Activated CD8-positive, alpha-beta memory T cell treated with anti-CD3 and anti-CD28 coated beads for 1 hour (primary cell): Measurements from ENCODE around the gene SH3TC1.

Experiments
- DNase-seq, 2 donors: peaks; one replicate each; pipeline ENCODE4 v3.0.0-alpha.2; 2020; ENCODE audit warnings: low read depth in 1 of 2; ENCODE audit errors: extremely low read depth in 1 of 2

The SH3TC1 gene

DNA sequence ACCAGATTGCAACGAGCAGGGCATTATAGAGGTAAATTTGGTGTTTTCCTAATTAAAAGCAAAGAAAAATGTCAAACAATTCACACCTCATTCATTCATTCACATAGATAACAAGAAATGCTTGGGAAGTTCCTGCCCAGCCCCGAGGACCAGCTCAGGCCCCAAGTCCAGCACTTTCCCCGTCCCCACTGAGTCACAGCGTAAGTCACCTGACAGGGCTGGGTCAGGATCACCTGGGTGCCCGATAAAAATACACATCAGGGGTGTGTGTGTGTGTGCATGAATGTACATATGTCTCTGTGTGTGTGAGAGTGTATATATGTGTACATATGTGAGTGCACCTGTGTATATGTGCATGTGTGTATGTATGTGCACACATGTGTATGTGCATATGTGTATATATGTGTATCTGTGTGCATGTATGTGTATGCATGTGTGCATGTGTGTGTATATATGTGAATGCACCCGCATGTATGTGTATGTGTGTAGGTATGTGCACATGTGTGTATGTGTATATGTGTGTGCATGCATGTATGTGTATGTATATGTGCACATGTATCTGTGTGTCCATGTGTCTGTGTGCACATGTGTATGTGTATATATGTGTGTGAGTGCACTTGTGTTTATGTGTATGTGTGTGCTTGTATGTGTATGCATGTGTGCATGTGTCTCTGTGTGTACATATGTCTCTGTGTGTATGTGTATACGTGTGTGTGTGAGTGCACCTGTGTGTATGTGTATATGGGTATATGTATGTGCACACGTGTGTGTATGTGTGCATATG is 18.6 kb upstream of the SH3TC1 start:
- no peak for DNase-seq

- no peak for DNase-seq
Observed at GRCh38 chr4:8181119-8181518, 18.0 kb upstream of the SH3TC1 start.

DNA sequence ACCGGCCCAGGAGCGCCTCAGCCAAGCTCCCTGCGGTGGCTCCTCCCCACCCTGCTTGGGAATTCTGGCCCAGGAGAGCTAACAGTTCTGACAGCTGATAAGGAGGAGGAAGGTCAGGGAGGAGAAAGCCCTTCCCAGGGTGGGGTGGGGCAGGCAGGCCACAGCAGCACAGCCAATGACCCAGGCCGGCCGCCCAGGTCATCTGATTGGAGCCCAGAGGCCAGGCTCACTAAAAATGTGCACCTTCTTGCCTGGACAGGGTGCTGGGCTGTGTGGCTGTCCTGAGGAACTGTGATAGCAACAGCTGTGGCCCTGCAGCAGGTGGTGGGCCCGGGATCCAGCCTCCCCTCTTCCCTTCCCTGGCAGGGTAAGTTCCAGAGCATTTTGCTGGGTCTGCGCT is 17.2 kb upstream of the SH3TC1 start:
- DNase-seq: no peak

GRCh38 chr4:8182294-8182693 is 16.8 kb upstream of the SH3TC1 start:
- DNase-seq: no peak

DNA sequence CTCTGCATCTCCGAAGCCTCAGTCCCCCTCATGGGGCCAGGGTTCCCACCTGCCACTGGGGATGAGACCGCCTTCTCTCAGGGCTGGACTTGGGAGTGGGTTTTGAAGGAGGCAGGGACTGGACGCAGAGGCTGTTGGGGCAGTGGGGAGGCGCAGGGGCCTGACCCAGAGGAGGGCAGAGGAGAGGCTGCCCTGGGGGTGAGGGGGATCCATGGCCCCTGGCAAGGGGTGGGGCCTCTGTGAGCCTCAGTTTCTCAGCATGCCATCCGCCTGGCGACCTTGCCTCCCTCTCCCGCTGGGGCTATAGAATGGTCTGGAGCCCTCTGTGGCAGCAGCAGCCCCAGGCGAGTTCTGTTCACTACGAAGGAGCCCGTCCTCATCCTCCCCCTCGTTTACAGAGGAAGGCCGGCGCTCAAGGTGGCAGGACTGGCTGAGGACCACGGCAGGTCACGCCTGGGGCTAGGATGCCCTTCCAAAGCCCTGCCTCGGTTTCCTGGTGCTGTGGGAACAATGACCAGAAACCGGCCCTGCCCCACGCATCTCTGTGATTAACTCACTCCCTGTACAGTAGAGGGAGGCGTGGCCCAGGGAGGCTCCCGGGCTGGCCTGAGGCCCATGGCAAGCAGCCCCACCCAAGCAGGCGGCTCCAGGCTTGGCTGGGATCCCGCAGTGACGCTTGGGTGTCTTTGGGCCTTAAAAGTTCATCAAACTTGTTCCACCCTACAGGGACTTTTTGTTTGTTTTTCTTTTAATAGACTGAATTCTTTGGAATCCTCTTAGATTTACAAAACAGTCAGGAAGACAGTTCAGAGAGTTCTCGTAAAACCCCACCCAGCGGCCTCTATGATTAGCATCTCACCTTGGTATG is 16.0 kb upstream of the SH3TC1 start:
- no peak for DNase-seq

- DNase-seq: no peak
Observed at GRCh38 chr4:8184061-8184460, 15.0 kb upstream of the SH3TC1 start.

GRCh38 chr4:8185295-8185694 is 13.8 kb upstream of the SH3TC1 start:
- DNase-seq: no peak

GRCh38 chr4:8185930-8186329 is 13.2 kb upstream of the SH3TC1 start:
- no peak for DNase-seq

- DNase-seq: no peak
Observed at GRCh38 chr4:8188085-8188484, 11.0 kb upstream of the SH3TC1 start.

DNA sequence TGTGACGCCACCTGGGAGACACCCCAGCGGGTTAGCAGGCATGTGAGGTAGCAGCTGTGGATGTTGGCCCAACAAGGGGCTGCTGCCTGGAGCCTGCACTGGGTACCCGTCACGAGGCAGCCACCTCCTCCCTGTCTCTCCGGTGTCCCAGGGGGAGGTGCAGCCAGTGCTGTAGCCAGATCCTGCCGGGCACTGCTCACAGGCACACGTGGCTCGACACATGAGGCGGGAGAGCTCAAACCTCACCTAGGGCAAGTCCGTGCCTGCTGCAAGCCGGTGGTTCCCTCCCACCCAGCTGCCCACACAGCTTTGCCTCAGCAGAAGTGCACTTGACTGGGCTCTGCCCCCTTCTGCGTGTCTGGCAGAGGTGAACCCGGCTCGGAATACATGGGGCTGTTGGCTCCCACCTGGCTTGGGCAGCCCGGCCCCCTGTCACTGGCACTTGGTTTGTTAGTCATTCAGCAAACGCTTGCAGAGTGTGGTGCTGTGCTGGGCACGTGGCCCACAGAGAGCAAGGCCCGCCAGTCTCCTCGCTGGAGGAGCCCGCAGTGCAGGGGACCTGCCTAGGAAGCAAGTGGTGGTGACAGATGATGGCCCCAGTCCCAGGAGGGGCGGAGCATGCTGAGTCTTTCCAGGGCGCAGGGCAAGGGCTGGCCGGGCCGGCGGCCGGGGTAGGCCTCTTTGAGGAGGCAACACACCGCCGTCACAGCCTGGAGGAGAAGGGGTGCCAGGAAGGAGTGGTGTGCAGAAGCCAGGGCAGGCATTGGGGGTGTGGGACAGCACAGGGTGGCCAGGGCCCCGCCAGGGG is 10.1 kb upstream of the SH3TC1 start:
- DNase-seq: no peak

DNA sequence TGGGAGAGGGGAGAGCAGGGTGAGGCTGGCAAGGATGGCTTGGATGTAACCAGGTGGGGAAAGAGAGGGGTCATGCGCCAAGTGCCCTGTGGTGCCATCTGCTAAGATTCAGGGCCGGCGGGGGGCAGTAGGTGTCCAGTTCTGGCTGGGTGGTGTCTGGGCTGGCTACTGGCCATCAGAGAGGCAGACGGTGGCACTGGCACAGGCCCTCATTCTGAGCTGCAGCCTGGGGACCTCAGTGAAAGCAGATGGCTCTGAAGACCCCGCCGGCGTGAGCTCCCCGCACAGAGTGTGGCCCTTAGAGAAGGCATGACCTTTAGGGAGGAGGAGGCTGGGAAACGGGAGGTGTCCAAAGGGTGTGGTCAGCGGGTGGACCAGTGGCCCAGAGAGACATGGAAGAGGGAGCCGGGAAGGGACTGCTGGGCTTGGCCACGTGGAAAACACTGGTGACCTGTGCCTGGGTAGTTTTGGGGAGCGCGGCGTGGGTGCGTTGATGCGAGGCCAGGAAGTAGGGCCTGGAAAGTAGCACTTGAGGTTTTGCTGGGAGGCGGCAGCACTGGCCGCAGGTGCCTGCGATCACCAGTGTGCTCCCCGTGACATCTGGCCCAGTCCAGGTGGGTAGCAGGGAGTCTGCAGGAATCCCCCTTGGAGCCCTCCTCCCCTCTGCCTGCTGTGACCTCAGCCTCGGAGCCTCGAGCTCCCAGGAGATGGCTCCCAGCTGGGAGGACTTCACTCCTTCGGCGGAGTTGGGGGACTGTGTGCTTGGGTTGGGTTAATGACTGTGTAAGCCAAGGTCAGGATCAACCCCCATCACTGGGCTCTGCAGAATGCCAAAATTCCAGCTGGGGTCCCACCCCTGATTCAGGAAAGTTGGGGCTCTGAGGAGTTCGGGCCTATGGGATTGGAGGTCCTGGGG is 9.3 kb upstream of the SH3TC1 start:
- DNase-seq: no peak

DNA sequence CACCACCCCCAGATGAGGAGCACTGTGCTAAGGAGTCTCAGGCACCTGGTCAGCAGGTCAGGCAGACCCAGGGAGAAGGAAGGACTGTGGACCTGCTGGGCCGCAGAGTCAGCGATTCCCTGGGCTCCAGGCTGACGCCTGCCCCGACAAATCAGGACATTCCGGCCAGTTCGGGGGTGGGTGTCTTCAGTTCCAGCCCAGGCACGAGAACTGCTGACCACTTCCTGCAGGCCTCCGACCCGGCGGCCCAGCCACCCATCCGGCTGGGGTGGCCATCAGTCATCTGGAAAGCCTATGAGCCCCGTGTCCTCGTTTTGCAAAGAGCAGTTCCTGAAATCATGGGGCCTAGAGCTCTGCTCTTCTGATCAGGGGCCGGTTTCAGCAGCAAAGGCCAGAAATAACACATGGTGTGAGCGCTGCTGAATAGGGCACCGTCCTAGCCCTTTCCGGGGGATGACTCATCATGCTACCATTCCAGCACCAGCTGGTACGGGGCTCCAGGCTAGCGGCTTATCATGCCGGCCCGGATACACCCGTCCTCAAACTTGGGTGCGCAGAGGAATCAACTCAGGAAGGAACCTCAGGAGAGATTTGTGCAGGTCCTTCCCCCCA is 7.8 kb upstream of the SH3TC1 start:
- no peak for DNase-seq

- DNase-seq: no peak
Observed at GRCh38 chr4:8192748-8193738, 6.0 kb upstream of the SH3TC1 start.

DNA sequence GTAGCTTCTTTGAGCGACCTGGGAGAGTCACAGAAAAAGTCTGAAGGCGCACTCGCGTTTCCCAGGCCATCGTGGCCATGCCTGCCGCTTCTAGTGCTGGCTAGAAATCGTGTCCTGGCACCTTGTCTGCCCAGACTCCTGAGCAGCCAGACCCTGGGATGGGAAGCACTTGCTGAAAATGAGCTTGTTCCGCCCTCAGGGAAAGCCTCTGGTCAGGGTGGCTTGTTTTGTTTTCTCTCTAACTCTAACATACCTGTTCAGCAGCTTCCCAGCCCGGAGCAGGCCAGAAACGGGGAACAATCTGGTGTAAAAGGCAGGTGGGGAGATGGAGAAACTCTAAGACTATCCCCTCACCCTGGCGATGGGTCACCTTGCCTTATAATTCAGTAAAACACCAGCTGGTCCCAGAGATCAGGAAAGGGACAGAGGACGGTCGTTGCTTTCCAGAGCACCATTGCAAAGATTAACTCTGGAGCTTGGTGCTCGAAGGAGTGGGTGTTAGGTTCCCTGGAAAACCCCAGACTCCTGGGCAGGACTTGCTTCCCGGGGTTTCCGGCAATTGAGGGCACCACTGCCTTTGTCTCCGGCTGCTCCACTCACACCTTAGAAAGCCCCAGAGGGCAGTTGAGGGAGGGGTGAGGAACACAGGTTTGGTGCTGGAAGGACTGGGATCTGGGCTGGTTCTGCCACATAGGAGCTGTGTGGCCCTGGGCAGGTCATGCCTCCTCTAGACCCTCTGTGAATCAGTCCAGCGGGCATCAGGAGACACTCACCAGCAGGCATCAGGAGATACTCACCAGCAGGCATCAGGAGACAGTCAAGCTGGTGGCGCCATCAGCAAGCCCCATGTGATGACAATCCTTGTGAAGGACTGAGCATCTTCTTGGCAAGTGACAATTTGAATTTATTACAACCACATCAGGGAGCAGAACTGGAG is 4.5 kb upstream of the SH3TC1 start:
- no peak for DNase-seq

- no peak for DNase-seq
Observed at GRCh38 chr4:8195431-8195830, 3.7 kb upstream of the SH3TC1 start.

- no peak for DNase-seq
Observed at GRCh38 chr4:8195841-8196458, 3.1 kb upstream of the SH3TC1 start.

GRCh38 chr4:8197521-8197920 is 1.6 kb upstream of the SH3TC1 start:
- no peak for DNase-seq
